ENCODE results near the gene PHF19.
A peak's percentile ranks its signal among the peaks of the same experiment; 100 is the strongest.

The PHF19 gene

DNA sequence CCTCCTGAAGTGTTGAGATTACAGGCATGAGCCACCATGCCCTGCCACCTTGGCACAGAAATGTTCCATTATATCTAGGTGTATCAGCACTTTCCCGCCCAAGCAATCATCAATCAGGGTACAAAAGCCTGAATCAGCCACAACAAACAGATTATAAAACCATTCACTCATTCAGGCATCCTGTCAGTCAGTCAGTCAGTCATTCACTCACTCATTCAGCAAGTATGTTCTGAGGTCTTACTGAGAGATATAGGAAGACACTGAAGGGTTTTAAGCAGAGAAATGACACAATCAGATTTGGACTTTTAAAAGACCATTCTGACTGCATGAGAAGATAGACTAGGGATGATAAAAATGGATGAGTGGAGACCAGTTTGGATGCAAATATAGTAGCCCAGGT lies 47.3 kb downstream of the PHF19 start:
- DNase-seq (ENCODE audit: extremely low spot score), result no peak
- ChIA-PET CTCF (no interaction called here), POLR2A (no interaction called here)
- TF ChIP-seq FOXA1 (IDR thresholded peaks at IDR 0.05) (no peak), FOXM1 (IDR thresholded peaks at IDR 0.05; ENCODE audit: borderline replicate concordance) (no peak), SP1 (IDR thresholded peaks at IDR 0.05) (no peak), NFRKB (IDR thresholded peaks at IDR 0.05) (no peak), HDGF (IDR thresholded peaks at IDR 0.05; ENCODE audit: borderline replicate concordance) (no peak), SUZ12 (IDR thresholded peaks at IDR 0.05) (no peak), ELF4 (IDR thresholded peaks at IDR 0.05) (no peak), ARNT (IDR thresholded peaks at IDR 0.05) (no peak), CTBP1 (IDR thresholded peaks at IDR 0.05; ENCODE audit: borderline replicate concordance) (no peak), FOXK2 (IDR thresholded peaks at IDR 0.05) (no peak), BHLHE40 (IDR thresholded peaks at IDR 0.05; ENCODE audit: borderline replicate concordance) (no peak), LEF1 (IDR thresholded peaks at IDR 0.05; ENCODE audit: borderline replicate concordance) (no peak), L3MBTL2 (conservative IDR thresholded peaks at IDR 0.05) (no peak)

DNA sequence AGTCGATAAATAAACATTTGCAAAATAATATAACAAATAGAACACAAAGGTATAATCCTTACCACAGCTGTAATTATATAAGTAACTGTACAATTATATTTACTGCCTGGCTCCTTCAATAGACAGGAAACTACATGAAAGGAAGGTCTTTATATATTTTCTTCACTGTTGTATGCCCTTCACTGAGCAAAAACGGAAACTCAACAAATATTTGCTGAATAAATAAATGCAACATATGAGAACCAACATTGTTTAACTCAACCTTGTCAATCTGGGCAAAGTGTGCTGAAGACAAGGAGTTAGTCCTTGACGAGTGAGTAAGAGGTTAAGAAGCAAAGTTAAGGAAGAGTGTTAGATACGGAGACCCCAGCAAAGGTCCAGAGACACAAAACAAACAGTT lies 56.9 kb downstream of the PHF19 start:
- POLR2A ChIA-PET, result no interaction called here
- TF ChIP-seq ZNF384 (IDR thresholded peaks at IDR 0.05), result no peak
- no peak for DNase-seq (ENCODE audit: extremely low spot score)
- CTCF ChIA-PET, result interaction anchor here (0.7 kb wide), 1 partner anchor 68 kb away, joined by 3 read pairs; no protein-coding TSS in a partner anchor

DNA sequence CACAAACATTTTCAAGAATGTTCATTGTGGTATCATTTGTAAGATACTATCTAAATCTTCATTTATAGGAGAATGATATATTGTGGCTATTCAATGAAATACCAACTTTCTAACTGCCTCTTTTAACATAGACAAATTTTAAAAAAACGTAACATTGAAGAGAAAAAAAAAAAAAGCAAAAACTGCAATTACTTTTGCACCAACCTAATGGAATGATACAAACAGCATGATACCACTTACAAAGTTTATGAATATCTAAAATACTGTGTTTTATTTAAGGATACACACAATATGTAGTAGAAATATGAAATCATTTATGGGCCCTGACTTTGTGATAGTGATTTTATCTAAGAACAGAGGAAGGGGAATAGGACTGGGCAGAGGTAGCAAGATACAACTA lies 58.4 kb downstream of the PHF19 start:
- TF ChIP-seq ZNF384 (IDR thresholded peaks at IDR 0.05), result no peak
- no peak for TF ChIP-seq FOXA1 (IDR thresholded peaks at IDR 0.05)
- TF ChIP-seq LEF1 (IDR thresholded peaks at IDR 0.05; ENCODE audit: borderline replicate concordance), result no peak
- no peak for TF ChIP-seq FOXM1 (IDR thresholded peaks at IDR 0.05; ENCODE audit: borderline replicate concordance)
- peak; percentile 51; the same call in 1 of the 2 replicates for TF ChIP-seq ELF4 (IDR thresholded peaks at IDR 0.05)
- no peak for DNase-seq (ENCODE audit: extremely low spot score)
- ChIA-PET CTCF (no interaction called here), POLR2A (no interaction called here)

DNA sequence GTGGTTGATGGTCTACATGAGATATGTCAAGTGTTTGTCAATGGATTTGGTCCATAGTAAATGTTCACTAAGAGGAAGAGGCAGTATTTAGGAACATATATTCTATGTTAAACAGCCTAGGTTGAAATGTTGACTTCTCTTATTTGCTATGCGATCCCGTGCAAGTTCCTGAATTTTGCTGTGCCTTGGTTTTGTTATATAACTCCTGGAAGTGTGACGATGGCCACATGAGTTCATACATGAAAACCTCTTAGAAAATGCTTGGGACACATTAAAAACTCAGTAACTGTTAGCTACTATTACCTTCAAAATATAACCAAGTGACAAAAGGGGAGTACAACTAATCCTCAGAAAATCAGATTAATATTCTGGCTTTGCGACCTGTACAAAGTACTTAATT lies 61.9 kb downstream of the PHF19 start:
- ChIA-PET CTCF (no interaction called here), POLR2A (no interaction called here)
- no peak for TF ChIP-seq FOXM1 (IDR thresholded peaks at IDR 0.05; ENCODE audit: borderline replicate concordance)
- TF ChIP-seq SUZ12 (IDR thresholded peaks at IDR 0.05), result no peak
- no peak for TF ChIP-seq BHLHE40 (IDR thresholded peaks at IDR 0.05; ENCODE audit: borderline replicate concordance)
- no peak for TF ChIP-seq CTBP1 (IDR thresholded peaks at IDR 0.05; ENCODE audit: borderline replicate concordance)
- TF ChIP-seq ZNF384 (IDR thresholded peaks at IDR 0.05), result no peak
- TF ChIP-seq, protein P1, sequence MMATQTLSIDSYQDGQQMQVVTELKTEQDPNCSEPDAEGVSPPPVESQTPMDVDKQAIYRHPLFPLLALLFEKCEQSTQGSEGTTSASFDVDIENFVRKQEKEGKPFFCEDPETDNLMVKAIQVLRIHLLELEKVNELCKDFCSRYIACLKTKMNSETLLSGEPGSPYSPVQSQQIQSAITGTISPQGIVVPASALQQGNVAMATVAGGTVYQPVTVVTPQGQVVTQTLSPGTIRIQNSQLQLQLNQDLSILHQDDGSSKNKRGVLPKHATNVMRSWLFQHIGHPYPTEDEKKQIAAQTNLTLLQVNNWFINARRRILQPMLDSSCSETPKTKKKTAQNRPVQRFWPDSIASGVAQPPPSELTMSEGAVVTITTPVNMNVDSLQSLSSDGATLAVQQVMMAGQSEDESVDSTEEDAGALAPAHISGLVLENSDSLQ (IDR thresholded peaks at IDR 0.05), result no peak
- TF ChIP-seq LEF1 (IDR thresholded peaks at IDR 0.05; ENCODE audit: borderline replicate concordance), result no peak
- TF ChIP-seq FOXA1 (IDR thresholded peaks at IDR 0.05), result no peak
- TF ChIP-seq L3MBTL2 (conservative IDR thresholded peaks at IDR 0.05), result no peak
- TF ChIP-seq FOXK2 (IDR thresholded peaks at IDR 0.05), result no peak
- TF ChIP-seq HDGF (IDR thresholded peaks at IDR 0.05; ENCODE audit: borderline replicate concordance), result no peak
- no peak for TF ChIP-seq ELF4 (IDR thresholded peaks at IDR 0.05)
- TF ChIP-seq TARDBP (IDR thresholded peaks at IDR 0.05), result no peak
- no peak for DNase-seq (ENCODE audit: extremely low spot score)

DNA sequence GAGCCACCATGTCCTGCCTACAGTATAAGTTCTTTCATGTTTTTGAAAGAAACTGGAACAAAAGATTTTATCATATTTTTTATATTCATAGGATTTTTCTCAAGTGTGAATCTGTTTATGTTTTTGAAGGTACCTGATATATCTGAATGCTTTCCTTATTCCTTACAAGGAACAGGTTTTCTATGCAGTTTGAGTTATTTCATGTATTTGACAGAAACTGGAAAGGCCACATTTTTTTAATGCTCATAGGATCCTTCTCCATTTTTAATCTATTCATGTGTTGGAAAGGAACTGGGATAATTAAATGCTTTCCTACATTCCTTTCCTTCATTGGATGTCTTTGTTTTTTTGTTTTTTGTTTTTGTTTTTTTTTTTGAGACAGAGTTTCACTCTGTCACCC lies 68.1 kb downstream of the PHF19 start:
- ChIA-PET CTCF (no interaction called here), POLR2A (no interaction called here)
- DNase-seq (ENCODE audit: extremely low spot score), result no peak
- TF ChIP-seq FOXM1 (IDR thresholded peaks at IDR 0.05; ENCODE audit: borderline replicate concordance) (no peak), LEF1 (IDR thresholded peaks at IDR 0.05; ENCODE audit: borderline replicate concordance) (no peak), HDGF (IDR thresholded peaks at IDR 0.05; ENCODE audit: borderline replicate concordance) (no peak), TARDBP (IDR thresholded peaks at IDR 0.05) (no peak), NFRKB (IDR thresholded peaks at IDR 0.05) (no peak), BHLHE40 (IDR thresholded peaks at IDR 0.05; ENCODE audit: borderline replicate concordance) (no peak), CTBP1 (IDR thresholded peaks at IDR 0.05; ENCODE audit: borderline replicate concordance) (no peak), ZNF384 (IDR thresholded peaks at IDR 0.05) (no peak), L3MBTL2 (conservative IDR thresholded peaks at IDR 0.05) (no peak), SP1 (IDR thresholded peaks at IDR 0.05) (no peak), ARNT (IDR thresholded peaks at IDR 0.05) (no peak), ELF4 (IDR thresholded peaks at IDR 0.05) (no peak), SUZ12 (IDR thresholded peaks at IDR 0.05) (no peak), FOXA1 (IDR thresholded peaks at IDR 0.05) (no peak), FOXK2 (IDR thresholded peaks at IDR 0.05) (no peak)
- TF ChIP-seq, protein P1 (IDR thresholded peaks at IDR 0.05), result no peak

DNA sequence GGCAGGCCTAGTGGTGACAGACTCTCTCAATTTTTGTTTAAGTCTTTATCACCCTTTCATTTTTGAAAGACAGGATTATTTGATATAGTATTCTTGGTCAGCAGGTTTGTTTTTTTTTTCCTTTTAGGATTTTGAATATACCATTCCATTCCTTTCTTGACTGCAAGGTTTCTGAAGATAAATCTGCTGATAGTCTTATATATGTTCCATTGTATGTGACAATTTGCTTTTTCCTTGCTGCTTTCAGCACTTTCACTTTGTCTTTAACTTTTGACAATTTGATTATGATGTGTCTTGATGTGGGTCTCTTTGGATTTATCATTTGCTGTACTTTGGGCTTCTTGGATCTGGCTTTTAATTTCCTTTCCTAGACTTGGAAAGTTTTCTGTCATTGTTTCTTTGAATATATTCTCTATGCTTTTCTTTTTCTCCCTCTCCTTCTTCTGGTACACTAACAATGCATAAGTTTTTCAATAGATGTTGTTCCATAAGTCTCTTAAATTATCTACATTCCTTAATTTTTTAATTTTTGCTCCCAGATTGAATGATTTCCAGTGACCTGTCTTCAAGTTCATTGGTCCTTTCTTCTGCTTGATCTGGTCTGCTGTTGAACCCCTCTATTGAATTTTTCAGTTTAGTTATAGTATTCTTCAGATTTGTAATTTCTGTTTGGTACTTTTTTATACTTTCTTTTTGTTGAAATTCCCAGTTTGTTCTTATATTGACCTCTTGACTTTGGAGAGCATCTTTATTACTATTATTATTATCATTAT lies 69.2 kb downstream of the PHF19 start:
- TF ChIP-seq SP1 (IDR thresholded peaks at IDR 0.05), result no peak
- TF ChIP-seq L3MBTL2 (conservative IDR thresholded peaks at IDR 0.05), result no peak
- ChIA-PET POLR2A (no interaction called here), CTCF (no interaction called here)

More for the DNA sequence above, 69.2 kb downstream of the PHF19 start:
- DNase-seq (ENCODE audit: extremely low spot score), result no peak

Measured in HEK293T (cell line).